ENCODE results near the gene ZNF480.

GRCh38 chr19:52370341-52370710 is 73.4 kb downstream of the ZNF480 start:
- no peak for TF ChIP-seq CTCF (IDR thresholded peaks at IDR 0.05)
- no peak for TF ChIP-seq POLR2A (IDR thresholded peaks at IDR 0.05)
